Measurements from ENCODE around the gene BICDL1.

DNA sequence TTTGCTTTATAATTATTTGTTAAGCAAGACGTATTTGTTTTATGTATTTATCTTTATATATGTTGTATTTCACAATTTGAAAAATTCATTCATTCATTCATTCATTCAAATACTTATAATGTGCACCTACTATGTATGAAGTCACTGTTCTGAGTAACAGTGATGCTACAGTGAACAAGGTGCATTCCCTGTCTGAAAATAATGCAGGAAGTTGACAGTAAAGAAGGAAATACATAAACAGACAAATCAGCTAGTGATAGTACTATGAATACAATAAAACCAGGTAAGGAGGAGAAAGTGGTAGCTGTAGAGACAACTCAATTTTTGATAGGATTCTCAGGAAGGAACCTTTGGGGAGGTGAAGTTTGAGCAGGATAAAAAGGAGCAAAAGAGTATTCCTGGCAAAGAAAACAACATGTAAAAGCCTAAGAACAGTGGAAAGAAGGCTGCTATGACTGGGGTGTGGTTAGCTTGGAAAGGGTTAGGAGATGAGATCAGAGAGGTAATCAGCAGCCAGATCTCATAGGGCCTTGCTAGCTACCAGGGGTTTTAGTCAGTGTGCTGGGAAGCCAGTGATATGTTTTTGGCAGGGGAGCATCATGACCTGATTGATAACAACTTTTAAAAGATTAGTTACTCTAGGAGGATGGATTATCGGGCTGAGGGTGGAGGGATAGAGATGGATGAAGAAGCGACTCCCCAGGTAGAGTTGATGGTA lies 17.4 kb downstream of the BICDL1 start:
- TF ChIP-seq POLR2A (IDR thresholded peaks at IDR 0.05) (no peak), POLR2AphosphoS5 (IDR thresholded peaks at IDR 0.05; ENCODE audit: insufficient read depth in 1 of 2, low read depth in 1 of 2) (no peak)
- TF ChIP-seq, protein P1, sequence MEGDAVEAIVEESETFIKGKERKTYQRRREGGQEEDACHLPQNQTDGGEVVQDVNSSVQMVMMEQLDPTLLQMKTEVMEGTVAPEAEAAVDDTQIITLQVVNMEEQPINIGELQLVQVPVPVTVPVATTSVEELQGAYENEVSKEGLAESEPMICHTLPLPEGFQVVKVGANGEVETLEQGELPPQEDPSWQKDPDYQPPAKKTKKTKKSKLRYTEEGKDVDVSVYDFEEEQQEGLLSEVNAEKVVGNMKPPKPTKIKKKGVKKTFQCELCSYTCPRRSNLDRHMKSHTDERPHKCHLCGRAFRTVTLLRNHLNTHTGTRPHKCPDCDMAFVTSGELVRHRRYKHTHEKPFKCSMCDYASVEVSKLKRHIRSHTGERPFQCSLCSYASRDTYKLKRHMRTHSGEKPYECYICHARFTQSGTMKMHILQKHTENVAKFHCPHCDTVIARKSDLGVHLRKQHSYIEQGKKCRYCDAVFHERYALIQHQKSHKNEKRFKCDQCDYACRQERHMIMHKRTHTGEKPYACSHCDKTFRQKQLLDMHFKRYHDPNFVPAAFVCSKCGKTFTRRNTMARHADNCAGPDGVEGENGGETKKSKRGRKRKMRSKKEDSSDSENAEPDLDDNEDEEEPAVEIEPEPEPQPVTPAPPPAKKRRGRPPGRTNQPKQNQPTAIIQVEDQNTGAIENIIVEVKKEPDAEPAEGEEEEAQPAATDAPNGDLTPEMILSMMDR (IDR thresholded peaks at IDR 0.05), result no peak

Data from vagina (tissue), 2 donors.